ENCODE measurements around the gene ARHGEF9.
A peak's percentile ranks its signal among the peaks of the same experiment; 100 is the strongest.

The ARHGEF9 gene

GRCh38 chrX:63784346-63784901, 590 bp downstream of the ARHGEF9 start:
- TF ChIP-seq POLR2AphosphoS5 (IDR thresholded peaks at IDR 0.05; ENCODE audit: borderline replicate concordance, low read depth, low read length) (no peak), EZH2 (IDR thresholded peaks at IDR 0.05) (no peak), FOXP2 (optimal IDR thresholded peaks at IDR 0.05; ENCODE audit: control extremely low read depth, extremely low read length, insufficient read depth) (no peak)
- Histone ChIP-seq H3K9me3 (ENCODE audit: low read depth, low read length) (no peaks in the 10 kb centered on the region), H3K36me3 (ENCODE audit: insufficient read depth, low read length) (no peaks in the 10 kb centered on the region), H3K4me3 (no peak overlapping the region), H3K27ac (no peak overlapping the region), H3K9ac (ENCODE audit: insufficient read length) (no peak overlapping the region)
- DNase-seq (ENCODE audit: low read depth, low spot score) = no peak

GRCh38 chrX:63782515-63782914, 2.5 kb downstream of the ARHGEF9 start:
- TF ChIP-seq EZH2 (IDR thresholded peaks at IDR 0.05) = no peak
- TF ChIP-seq FOXP2 (optimal IDR thresholded peaks at IDR 0.05; ENCODE audit: control extremely low read depth, extremely low read length, insufficient read depth) = no peak
- TF ChIP-seq POLR2AphosphoS5 (IDR thresholded peaks at IDR 0.05; ENCODE audit: borderline replicate concordance, low read depth, low read length) = no peak
- Histone ChIP-seq H3K4me3 (no peak overlapping the region), H3K36me3 (ENCODE audit: insufficient read depth, low read length) (no peaks in the 10 kb centered on the region), H3K9ac (ENCODE audit: insufficient read length) (no peak overlapping the region), H3K9me3 (ENCODE audit: low read depth, low read length) (no peaks in the 10 kb centered on the region), H3K27ac (no peak overlapping the region)
- no peak for DNase-seq (ENCODE audit: low read depth, low spot score)

- Histone ChIP-seq H3K9me3 (ENCODE audit: low read depth, low read length) (no peaks in the 10 kb centered on the region), H3K27ac (no peak overlapping the region), H3K4me3 (no peak overlapping the region), H3K9ac (ENCODE audit: insufficient read length) (no peak overlapping the region), H3K36me3 (ENCODE audit: insufficient read depth, low read length) (no peaks in the 10 kb centered on the region)
- TF ChIP-seq EZH2 (IDR thresholded peaks at IDR 0.05) (no peak), POLR2AphosphoS5 (IDR thresholded peaks at IDR 0.05; ENCODE audit: borderline replicate concordance, low read depth, low read length) (no peak), FOXP2 (optimal IDR thresholded peaks at IDR 0.05; ENCODE audit: control extremely low read depth, extremely low read length, insufficient read depth) (no peak)
- DNase-seq (ENCODE audit: low read depth, low spot score) = no peak
Measured at GRCh38 chrX:63768760-63769159, 16.3 kb downstream of the ARHGEF9 start.

GRCh38 chrX:63765712-63766111, 19.3 kb downstream of the ARHGEF9 start:
- no peak for DNase-seq (ENCODE audit: low read depth, low spot score)
- Histone ChIP-seq H3K4me3 (no peak overlapping the region), H3K36me3 (ENCODE audit: insufficient read depth, low read length) (no peaks in the 10 kb centered on the region), H3K9me3 (ENCODE audit: low read depth, low read length) (no peaks in the 10 kb centered on the region), H3K9ac (ENCODE audit: insufficient read length) (no peak overlapping the region), H3K27ac (no peak overlapping the region)
- TF ChIP-seq EZH2 (IDR thresholded peaks at IDR 0.05) (no peak), POLR2AphosphoS5 (IDR thresholded peaks at IDR 0.05; ENCODE audit: borderline replicate concordance, low read depth, low read length) (no peak), FOXP2 (optimal IDR thresholded peaks at IDR 0.05; ENCODE audit: control extremely low read depth, extremely low read length, insufficient read depth) (no peak)

- DNase-seq (ENCODE audit: low read depth, low spot score) = no peak
- Histone ChIP-seq H3K27ac (no peak overlapping the region), H3K4me3 (no peak overlapping the region), H3K9ac (ENCODE audit: insufficient read length) (no peak overlapping the region), H3K9me3 (ENCODE audit: low read depth, low read length) (no peaks in the 10 kb centered on the region), H3K36me3 (ENCODE audit: insufficient read depth, low read length) (no peaks in the 10 kb centered on the region)
- no peak for TF ChIP-seq EZH2 (IDR thresholded peaks at IDR 0.05)
Measured at GRCh38 chrX:63764946-63765345, 20.1 kb downstream of the ARHGEF9 start.

- H3K27ac ChIP-seq = no peak overlapping the region
- H3K4me3 ChIP-seq = no peak overlapping the region
- no peaks in the 10 kb centered on the region for H3K9me3 ChIP-seq (ENCODE audit: low read depth, low read length)
- no peak overlapping the region for H3K9ac ChIP-seq (ENCODE audit: insufficient read length)
- no peak for DNase-seq (ENCODE audit: low read depth, low spot score)
- no peaks in the 10 kb centered on the region for H3K36me3 ChIP-seq (ENCODE audit: insufficient read depth, low read length)
- no peak for TF ChIP-seq FOXP2 (optimal IDR thresholded peaks at IDR 0.05; ENCODE audit: control extremely low read depth, extremely low read length, insufficient read depth)
- no peak for TF ChIP-seq POLR2AphosphoS5 (IDR thresholded peaks at IDR 0.05; ENCODE audit: borderline replicate concordance, low read depth, low read length)
- no peak for TF ChIP-seq EZH2 (IDR thresholded peaks at IDR 0.05)
Measured at GRCh38 chrX:63761639-63762038, 23.4 kb downstream of the ARHGEF9 start.

GRCh38 chrX:63758011-63758410, 27.0 kb downstream of the ARHGEF9 start:
- Histone ChIP-seq H3K4me3 (no peak overlapping the region), H3K9me3 (ENCODE audit: low read depth, low read length) (no peaks in the 10 kb centered on the region), H3K27ac (no peak overlapping the region), H3K9ac (ENCODE audit: insufficient read length) (no peak overlapping the region), H3K36me3 (ENCODE audit: insufficient read depth, low read length) (no peaks in the 10 kb centered on the region)
- DNase-seq (ENCODE audit: low read depth, low spot score) = no peak
- TF ChIP-seq POLR2AphosphoS5 (IDR thresholded peaks at IDR 0.05; ENCODE audit: borderline replicate concordance, low read depth, low read length) (no peak), FOXP2 (optimal IDR thresholded peaks at IDR 0.05; ENCODE audit: control extremely low read depth, extremely low read length, insufficient read depth) (no peak), EZH2 (IDR thresholded peaks at IDR 0.05) (no peak)

- H3K36me3 ChIP-seq (ENCODE audit: insufficient read depth, low read length) = no peaks in the 10 kb centered on the region
- TF ChIP-seq POLR2AphosphoS5 (IDR thresholded peaks at IDR 0.05; ENCODE audit: borderline replicate concordance, low read depth, low read length) (no peak), EZH2 (IDR thresholded peaks at IDR 0.05) (no peak), FOXP2 (optimal IDR thresholded peaks at IDR 0.05; ENCODE audit: control extremely low read depth, extremely low read length, insufficient read depth) (no peak)
- no peak overlapping the region for H3K9ac ChIP-seq (ENCODE audit: insufficient read length)
- no peaks in the 10 kb centered on the region for H3K9me3 ChIP-seq (ENCODE audit: low read depth, low read length)
- peak overlapping the region; percentile 64 for H3K4me3 ChIP-seq
- DNase-seq (ENCODE audit: low read depth, low spot score) = no peak
- no peak overlapping the region for H3K27ac ChIP-seq
Measured at GRCh38 chrX:63755892-63756291, 29.1 kb downstream of the ARHGEF9 start.

- H3K9me3 ChIP-seq (ENCODE audit: low read depth, low read length) = no peaks in the 10 kb centered on the region
- DNase-seq (ENCODE audit: low read depth, low spot score) = peak; percentile 50
- TF ChIP-seq POLR2AphosphoS5 (IDR thresholded peaks at IDR 0.05; ENCODE audit: borderline replicate concordance, low read depth, low read length) (peak; percentile 70), FOXP2 (optimal IDR thresholded peaks at IDR 0.05; ENCODE audit: control extremely low read depth, extremely low read length, insufficient read depth) (no peak)
Measured at GRCh38 chrX:63754860-63755579, 30.0 kb downstream of the ARHGEF9 start.

More at GRCh38 chrX:63754860-63755579, 30.0 kb downstream of the ARHGEF9 start:
- H3K36me3 ChIP-seq (ENCODE audit: insufficient read depth, low read length) = no peaks in the 10 kb centered on the region
- peak overlapping the region; percentile 91 for H3K4me3 ChIP-seq
- peak overlapping the region; percentile 81 for H3K9ac ChIP-seq (ENCODE audit: insufficient read length)
- peak overlapping the region; percentile 82 for H3K27ac ChIP-seq

Measured in SK-N-MC (cell line).